RWPE1 (cell line): ENCODE data around the gene SYNGR2.

Source experiments
- CTCF ChIA-PET: fragments of 350-600 bp; sonication (Branson Sonifier 250); formaldehyde crosslinking; extraction: SDS; loops from one replicate; lab custom pipeline; 2021; lab: Yijun Ruan, JAX
- POLR2A ChIA-PET: fragments of 400-600 bp; formaldehyde crosslinking; extraction: SDS; loops from one replicate; lab custom pipeline; 2020; ENCODE audit warnings: antibody characterized with exemption; ENCODE audit not compliant: low non-redundant PET; lab: Yijun Ruan, JAX
- DNase-seq: peaks from one replicate; pipeline ENCODE4 v3.0.0; 2012; ENCODE audit warnings: low spot score
- H3K27ac ChIP-seq: fragments of 450-650 bp; 2 replicates; pipeline ENCODE4 v1.5.1; 2017
- CTCF ChIP-seq: fragments of 450-650 bp; conservative IDR thresholded peaks from 2 replicates; pipeline ENCODE4 v1.5.1; 2017; ENCODE audit warnings: low read depth, mild to moderate bottlenecking

SYNGR2 gene

GRCh38 chr17:78144736-78145641 lies 23.4 kb upstream of the SYNGR2 start:
- TF ChIP-seq CTCF = no peak
- POLR2A ChIA-PET = no interaction called here
- CTCF ChIA-PET = interaction anchor here (0.6 to 1.6 kb wide), 4 partner anchors 10 to 60 kb away, joined by 3 to 7 read pairs (median 4); no protein-coding TSS in a partner anchor
- H3K27ac ChIP-seq = peak overlapping the region; percentile 92
- DNase-seq = no peak

- no peak for DNase-seq
- CTCF ChIA-PET = interaction anchor here (0.7 kb wide), 1 partner anchor 12 kb away, joined by 3 read pairs; no protein-coding TSS in a partner anchor
- no peak for TF ChIP-seq CTCF
- 0 out of 2 replicates have a peak overlapping the region, but pooled peaks have one; percentile 4 for H3K27ac ChIP-seq
- POLR2A ChIA-PET = no interaction called here
These were observed 21.9 kb upstream of the SYNGR2 start for GRCh38 chr17:78146471-78146869.

GRCh38 chr17:78146881-78147280 lies 21.5 kb upstream of the SYNGR2 start:
- 0 out of 2 replicates have a peak overlapping the region, but pooled peaks have one; percentile 4 for H3K27ac ChIP-seq
- POLR2A ChIA-PET = no interaction called here
- TF ChIP-seq CTCF = no peak
- CTCF ChIA-PET = interaction anchor here (0.7 kb wide), 1 partner anchor 11 kb away, joined by 3 read pairs; no protein-coding TSS in a partner anchor
- DNase-seq = no peak

GRCh38 chr17:78147315-78147998 lies 20.9 kb upstream of the SYNGR2 start:
- CTCF ChIA-PET = interaction anchor here (0.7 kb wide), 1 partner anchor 11 kb away, joined by 3 read pairs; no protein-coding TSS in a partner anchor
- POLR2A ChIA-PET = no interaction called here
- 0 out of 2 replicates have a peak overlapping the region, but pooled peaks have one; percentile 4 for H3K27ac ChIP-seq
- DNase-seq = no peak
- TF ChIP-seq CTCF = no peak

GRCh38 chr17:78148286-78149016 lies 19.9 kb upstream of the SYNGR2 start:
- no peak overlapping the region for H3K27ac ChIP-seq
- TF ChIP-seq CTCF = no peak
- DNase-seq = no peak
- ChIA-PET CTCF (no interaction called here), POLR2A (no interaction called here)
